Muscle of leg (tissue), 11 donors: ENCODE measurements around the gene TACSTD2. TPM values are rescaled to one million over a fixed set of nuclear protein-coding genes. Genes with fewer than 3 reads are reported as not detected.
"Not testable (repeated sequence)": the region's sequence is repeated elsewhere in the genome, so short reads cannot be mapped to it uniquely, and the experiment has no call there.

Source experiments
- DNase-seq: peaks from one replicate; pipeline ENCODE4 v3.0.0; 2013
- H3K27ac ChIP-seq: one replicate; pipeline ENCODE4 v1.5.1; 2013; ENCODE audit warnings: mild to moderate bottlenecking, low read length, control low read depth
- H3K27me3 ChIP-seq: one replicate; pipeline ENCODE4 v1.6.1; 2013; ENCODE audit warnings: low read length; ENCODE audit not compliant: control insufficient read depth, insufficient read depth
- H3K36me3 ChIP-seq: one replicate; pipeline ENCODE4 v1.6.1; 2013; ENCODE audit warnings: low read length; ENCODE audit not compliant: control insufficient read depth, insufficient read depth
- H3K4me1 ChIP-seq: one replicate; pipeline ENCODE4 v1.6.1; 2013; ENCODE audit warnings: low read length; ENCODE audit not compliant: control insufficient read depth, insufficient read depth
- H3K4me3 ChIP-seq: one replicate; pipeline ENCODE4 v1.5.1; 2013; ENCODE audit warnings: low read length, control low read depth
- H3K9me3 ChIP-seq: replicated peaks from 2 replicates; pipeline ENCODE4 v1.6.1; 2013; ENCODE audit warnings: low read depth, low read length; ENCODE audit not compliant: control insufficient read depth
- WGBS: methylation state at CpG from one replicate; pipeline ENCODE4 v1.1.5; 2013; ENCODE audit warnings: missing lambda C conversion rate; ENCODE audit not compliant: insufficient coverage; 5-methylcytosine and 5-hydroxymethylcytosine counted together
- polyA plus RNA-seq, 8 donors: library from polyadenylated mRNA; unstranded; fragments of 120-200 nt; gene quantifications; one replicate each; pipeline versions ENCODE4 v1.2.1 to v1.2.3, GENCODE V29; 2013; ENCODE audit warnings: inconsistent platforms in 1 of 8, low replicate concordance in 1 of 8; ENCODE audit not compliant: insufficient read length in 8 of 8, insufficient read depth in 1 of 8
- total RNA-seq: library from RNA; stranded (reverse); fragments of 120-200 nt; gene quantifications from one replicate; pipeline ENCODE4 v1.2.4, GENCODE V29; 2013

TACSTD2 gene
- total and polyA plus RNA-seq, 9 donors = 0.13 to 6.4 (median 0.24) TPM

DNA sequence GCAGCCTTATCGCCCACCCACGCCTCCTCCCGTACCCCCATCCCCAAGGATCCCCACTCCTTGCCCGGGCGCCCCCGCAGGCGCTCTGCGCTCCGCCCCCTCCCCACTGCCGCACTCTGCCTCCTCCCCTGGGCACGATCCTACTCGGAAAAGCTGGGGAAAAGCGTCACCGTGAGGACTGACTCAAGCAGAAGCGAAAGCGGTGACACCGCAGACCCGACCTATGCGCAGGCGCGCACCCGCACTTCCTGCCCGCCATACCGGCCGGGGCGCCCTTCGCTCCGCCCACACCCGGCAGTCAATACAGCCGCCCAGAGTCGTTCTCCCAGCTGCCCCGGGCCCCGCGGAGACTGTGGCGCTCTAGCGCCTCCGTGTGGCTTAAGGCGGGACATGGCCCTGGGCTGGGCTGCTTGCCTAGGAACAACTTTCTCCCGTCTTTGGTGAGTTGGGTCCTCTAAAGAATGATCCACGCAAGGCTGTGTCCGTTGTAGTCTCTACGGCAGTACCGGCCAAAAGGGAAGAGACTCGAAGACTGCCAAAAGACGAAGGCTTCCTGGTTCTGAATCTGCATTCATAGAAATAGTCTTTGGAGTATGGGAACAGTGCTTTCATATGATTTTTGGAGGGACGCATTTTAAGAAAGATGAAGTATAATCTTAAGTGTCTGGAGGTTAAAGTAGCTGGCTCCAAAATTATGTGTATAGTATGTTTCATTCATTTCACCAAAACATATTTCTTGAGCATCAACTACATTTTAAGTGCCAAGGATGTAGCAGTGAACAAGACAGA, 30.3 kb downstream of the TACSTD2 start, which contains the start of gene OMA1:
Gene OMA1 (minus strand): TSS at position 207 of the 789 bp plus-strand sequence. CDS start 7,432 bp downstream, outside the sequence.
- peak within 1 kb of the TSS; percentile 78 for H3K4me3 ChIP-seq
- H3K36me3 ChIP-seq = no peaks in the 10 kb centered on the region
- peak within 1 kb of the TSS; percentile 96 for H3K27ac ChIP-seq
- peak; percentile 99 for DNase-seq
- H3K4me1 ChIP-seq = peaks cover 9% of the 10 kb centered on the region
- WGBS = 0% methylated on average over 40 of the region's 46 CpGs
- no peaks in the 10 kb centered on the region for H3K27me3 ChIP-seq
- no peaks in the 10 kb centered on the region for H3K9me3 ChIP-seq

- Histone ChIP-seq H3K4me1 (peaks cover 6% of the 10 kb centered on the region), H3K4me3 (peak overlapping the region; percentile 78), H3K27me3 (no peaks in the 10 kb centered on the region), H3K27ac (peak overlapping the region; percentile 96), H3K9me3 (no peaks in the 10 kb centered on the region), H3K36me3 (no peaks in the 10 kb centered on the region)
- under 1% methylated on average over 30 of the region's 43 CpGs for WGBS
- DNase-seq = peak; percentile 87
Measured at GRCh38 chr1:58545591-58546519, 31.2 kb downstream of the TACSTD2 start.

GRCh38 chr1:58543260-58543659, 33.8 kb downstream of the TACSTD2 start:
- Histone ChIP-seq H3K4me3 (no peak overlapping the region), H3K36me3 (no peaks in the 10 kb centered on the region), H3K27me3 (no peaks in the 10 kb centered on the region), H3K9me3 (no peaks in the 10 kb centered on the region), H3K4me1 (peaks cover 4% of the 10 kb centered on the region), H3K27ac (no peak overlapping the region)
- no CpG with 5 or more reads among the region's 1 CpG for WGBS
- no peak for DNase-seq

DNA sequence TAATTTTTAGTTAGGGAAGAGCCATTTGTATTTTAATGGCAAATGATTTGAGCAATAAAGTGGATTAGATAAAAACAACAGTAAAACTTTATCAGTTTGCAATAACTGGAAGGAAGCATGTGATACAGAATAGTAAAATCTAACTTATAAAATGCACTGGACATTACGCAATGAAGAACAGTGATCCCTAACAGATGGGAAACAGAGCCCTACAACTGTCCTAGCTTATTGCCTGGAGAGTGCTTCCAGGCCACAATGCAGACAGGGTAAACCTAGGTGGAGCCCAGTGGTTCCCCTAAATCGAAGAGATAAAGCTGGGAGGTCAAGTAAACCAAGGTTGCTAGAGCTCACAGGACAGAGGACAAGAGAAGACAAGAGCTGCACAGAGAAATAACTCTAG, 37.5 kb downstream of the TACSTD2 start:
- 33% methylated on average over 1 of the region's 2 CpGs for WGBS
- H3K27ac ChIP-seq = no peak overlapping the region
- no peaks in the 10 kb centered on the region for H3K9me3 ChIP-seq
- H3K4me1 ChIP-seq = no peaks in the 10 kb centered on the region
- DNase-seq = no peak
- H3K4me3 ChIP-seq = no peak overlapping the region
- H3K36me3 ChIP-seq = no peaks in the 10 kb centered on the region
- H3K27me3 ChIP-seq = no peaks in the 10 kb centered on the region

GRCh38 chr1:58538821-58539220, 38.2 kb downstream of the TACSTD2 start:
- Histone ChIP-seq H3K36me3 (no peaks in the 10 kb centered on the region), H3K27ac (no peak overlapping the region), H3K9me3 (no peaks in the 10 kb centered on the region), H3K4me1 (no peaks in the 10 kb centered on the region), H3K27me3 (no peaks in the 10 kb centered on the region), H3K4me3 (no peak overlapping the region)
- 20% methylated on average over 2 of the region's 3 CpGs for WGBS
- no peak for DNase-seq

DNA sequence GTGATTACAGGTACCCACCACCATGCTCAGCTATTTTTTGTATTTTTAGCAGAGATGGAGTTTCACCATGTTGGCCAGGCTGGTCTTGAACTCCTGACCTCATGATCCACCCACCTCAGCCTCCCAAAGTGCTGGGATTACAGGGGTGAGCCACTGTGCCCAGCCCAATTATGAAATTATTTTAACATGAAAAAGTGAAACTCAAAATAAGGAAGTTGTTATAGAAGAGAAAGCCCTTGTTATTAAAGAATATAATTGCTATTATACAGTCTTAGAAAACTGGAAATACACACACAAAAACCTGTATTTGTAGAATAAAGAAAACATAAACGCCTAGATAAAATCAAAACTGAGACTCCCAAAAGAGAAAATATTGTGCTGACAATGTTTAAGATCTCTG, 45.2 kb downstream of the TACSTD2 start:
- not testable (repeated sequence) for H3K27ac ChIP-seq, H3K36me3 ChIP-seq, H3K4me1 ChIP-seq, DNase-seq, H3K9me3 ChIP-seq, H3K27me3 ChIP-seq, H3K4me3 ChIP-seq
- no CpG with 5 or more reads among the region's 1 CpG for WGBS

DNA sequence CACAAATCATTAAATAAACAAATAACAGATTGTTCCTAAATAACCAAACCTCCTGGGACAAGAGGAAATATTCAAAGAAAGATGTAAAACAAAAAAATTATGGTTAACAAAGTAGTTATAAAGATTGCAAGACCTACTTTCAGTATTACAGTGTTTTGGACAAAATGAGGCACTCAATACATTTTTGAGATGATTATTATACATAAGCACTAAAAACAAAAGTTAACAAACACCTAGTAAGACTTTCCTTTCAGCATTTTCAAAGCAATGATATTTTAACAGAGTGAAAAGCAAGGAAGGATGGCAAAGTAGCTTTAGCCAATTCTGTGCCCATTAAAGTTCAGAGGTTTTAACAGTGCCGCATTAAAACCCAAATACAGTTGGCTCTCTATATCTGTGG, 47.8 kb downstream of the TACSTD2 start:
- Histone ChIP-seq H3K36me3 (no peaks in the 10 kb centered on the region), H3K9me3 (no peaks in the 10 kb centered on the region), H3K27me3 (no peaks in the 10 kb centered on the region), H3K4me1 (no peaks in the 10 kb centered on the region), H3K27ac (no peak overlapping the region), H3K4me3 (no peak overlapping the region)
- no peak for DNase-seq
- no CpG with 5 or more reads among the region's 1 CpG for whole genome bisulfite sequencing

GRCh38 chr1:58528518-58528917, 48.5 kb downstream of the TACSTD2 start:
- WGBS = no CpG with 5 or more reads among the region's 3 CpGs
- Histone ChIP-seq H3K4me3 (no peak overlapping the region), H3K27me3 (no peaks in the 10 kb centered on the region), H3K27ac (no peak overlapping the region), H3K9me3 (no peaks in the 10 kb centered on the region), H3K36me3 (no peaks in the 10 kb centered on the region), H3K4me1 (no peaks in the 10 kb centered on the region)
- no peak for DNase-seq
